ENCODE results near the gene THSD4. TPM values are rescaled to one million over a fixed set of nuclear protein-coding genes. Genes with fewer than 3 reads are reported as not detected.

Gene THSD4
- total RNA-seq, 2 donors from 2014 or later = 71.2 to 150 TPM

GRCh38 chr15:71089801-71090200 is 25.5 kb upstream of the THSD4 start:
- no peak for DNase-seq (ENCODE audit: low spot score)
- H3K36me3 ChIP-seq = no peaks in the 10 kb centered on the region
- ATAC-seq (ENCODE audit: insufficient number of reproducible peaks, low FRiP score, low read depth) = no peak
- no peaks in the 10 kb centered on the region for H3K27me3 ChIP-seq (replicated peaks; ENCODE audit: insufficient read depth)
- no peaks in the 10 kb centered on the region for H3K9me3 ChIP-seq
- H3K27ac ChIP-seq = no peak overlapping the region
- H3K4me3 ChIP-seq = no peak overlapping the region
- TF ChIP-seq CTCF (IDR thresholded peaks at IDR 0.05) = no peak
- H3K4me1 ChIP-seq (ENCODE audit: control insufficient read depth in 1 of 2, low read depth in 2 of 2) = peaks cover 0 to 13% of the 10 kb centered on the region in 2 donors

GRCh38 chr15:71091601-71092000 is 23.7 kb upstream of the THSD4 start:
- Histone ChIP-seq H3K27me3 (replicated peaks; ENCODE audit: insufficient read depth) (no peaks in the 10 kb centered on the region), H3K9me3 (no peaks in the 10 kb centered on the region), H3K4me3 (no peak overlapping the region), H3K27ac (no peak overlapping the region), H3K4me1 (ENCODE audit: control insufficient read depth in 1 of 2, low read depth in 2 of 2) (peaks cover 0 to 16% of the 10 kb centered on the region in 2 donors), H3K36me3 (no peaks in the 10 kb centered on the region)
- ATAC-seq (ENCODE audit: insufficient number of reproducible peaks, low FRiP score, low read depth) = no peak
- TF ChIP-seq CTCF (IDR thresholded peaks at IDR 0.05) = no peak
- no peak for DNase-seq (ENCODE audit: low spot score)

GRCh38 chr15:71092056-71092600 is 23.1 kb upstream of the THSD4 start:
- peaks cover 0 to 20% of the 10 kb centered on the region in 2 donors for H3K4me1 ChIP-seq (ENCODE audit: control insufficient read depth in 1 of 2, low read depth in 2 of 2)
- no peak for DNase-seq (ENCODE audit: low spot score)
- H3K9me3 ChIP-seq = no peaks in the 10 kb centered on the region
- TF ChIP-seq CTCF (IDR thresholded peaks at IDR 0.05) = no peak
- H3K4me3 ChIP-seq = no peak overlapping the region
- no peak for ATAC-seq (ENCODE audit: insufficient number of reproducible peaks, low FRiP score, low read depth)
- no peak overlapping the region for H3K27ac ChIP-seq
- no peaks in the 10 kb centered on the region for H3K27me3 ChIP-seq (replicated peaks; ENCODE audit: insufficient read depth)
- no peaks in the 10 kb centered on the region for H3K36me3 ChIP-seq

- no peak for TF ChIP-seq CTCF (IDR thresholded peaks at IDR 0.05)
These were observed 21.9 kb upstream of the THSD4 start for GRCh38 chr15:71093054-71094024.

GRCh38 chr15:71094137-71094536 is 21.1 kb upstream of the THSD4 start:
- Histone ChIP-seq H3K9me3 (no peaks in the 10 kb centered on the region), H3K27me3 (replicated peaks; ENCODE audit: insufficient read depth) (no peaks in the 10 kb centered on the region), H3K4me3 (no peak overlapping the region), H3K4me1 (ENCODE audit: control insufficient read depth in 1 of 2, low read depth in 2 of 2) (peaks cover 0 to 20% of the 10 kb centered on the region in 2 donors), H3K27ac (no peak overlapping the region), H3K36me3 (no peaks in the 10 kb centered on the region)
- DNase-seq (ENCODE audit: low spot score) (no peak), ATAC-seq (ENCODE audit: insufficient number of reproducible peaks, low FRiP score, low read depth) (no peak)
- TF ChIP-seq CTCF (IDR thresholded peaks at IDR 0.05) = no peak

More at GRCh38 chr15:71093054-71094024, 21.9 kb upstream of the THSD4 start:
- Histone ChIP-seq H3K9me3 (no peaks in the 10 kb centered on the region), H3K36me3 (no peaks in the 10 kb centered on the region), H3K27me3 (replicated peaks; ENCODE audit: insufficient read depth) (no peaks in the 10 kb centered on the region), H3K27ac (no peak overlapping the region), H3K4me1 (ENCODE audit: control insufficient read depth in 1 of 2, low read depth in 2 of 2) (peaks cover 0 to 20% of the 10 kb centered on the region in 2 donors), H3K4me3 (no peak overlapping the region)
- no peak for DNase-seq (ENCODE audit: low spot score)
- no peak for ATAC-seq (ENCODE audit: insufficient number of reproducible peaks, low FRiP score, low read depth)

All from thoracic aorta (tissue), 2 donors.